ENCODE results near the gene AFTPH.
A peak's percentile ranks its signal among the peaks of the same experiment; 100 is the strongest.

Gene AFTPH

GRCh38 chr2:64608867-64609226, 84.7 kb downstream of the AFTPH start:
- H3K4me2 ChIP-seq (ENCODE audit: low read length) = peak overlapping the region; percentile 30
- no peaks in the 10 kb centered on the region for H3K27me3 ChIP-seq (ENCODE audit: control insufficient read depth, insufficient read depth, low read length)
- no peak overlapping the region for H3K9ac ChIP-seq
- no peak for TF ChIP-seq CTCF (IDR thresholded peaks at IDR 0.05)
- peak overlapping the region; percentile 28 for H3K4me3 ChIP-seq (ENCODE audit: low read depth, low read length)
- H2AFZ ChIP-seq = peak overlapping the region; percentile 94
- no peaks in the 10 kb centered on the region for H3K79me2 ChIP-seq
- H3K36me3 ChIP-seq (ENCODE audit: control insufficient read depth, insufficient read depth, low read length) = no peaks in the 10 kb centered on the region
- no peaks in the 10 kb centered on the region for H3K4me1 ChIP-seq
- H3K9me3 ChIP-seq (ENCODE audit: control insufficient read depth, low read length) = no peaks in the 10 kb centered on the region
- H3K27ac ChIP-seq = no peak overlapping the region

GRCh38 chr2:64609227-64609941, 85.3 kb downstream of the AFTPH start:
- H3K4me1 ChIP-seq = no peaks in the 10 kb centered on the region
- peak overlapping the region; percentile 28 for H3K4me3 ChIP-seq (ENCODE audit: low read depth, low read length)
- TF ChIP-seq CTCF (IDR thresholded peaks at IDR 0.05) = no peak
- peak overlapping the region; percentile 97 for H2AFZ ChIP-seq
- no peak overlapping the region for H3K27ac ChIP-seq
- no peak overlapping the region for H3K9ac ChIP-seq
- H3K4me2 ChIP-seq (ENCODE audit: low read length) = peak overlapping the region; percentile 30
- H3K27me3 ChIP-seq (ENCODE audit: control insufficient read depth, insufficient read depth, low read length) = no peaks in the 10 kb centered on the region
- no peaks in the 10 kb centered on the region for H3K9me3 ChIP-seq (ENCODE audit: control insufficient read depth, low read length)
- no peaks in the 10 kb centered on the region for H3K79me2 ChIP-seq
- no peaks in the 10 kb centered on the region for H3K36me3 ChIP-seq (ENCODE audit: control insufficient read depth, insufficient read depth, low read length)

- no peaks in the 10 kb centered on the region for H3K36me3 ChIP-seq (ENCODE audit: control insufficient read depth, insufficient read depth, low read length)
- peak overlapping the region; percentile 97 for H2AFZ ChIP-seq
- H3K4me2 ChIP-seq (ENCODE audit: low read length) = peak overlapping the region; percentile 29
- H3K9ac ChIP-seq = no peak overlapping the region
- no peaks in the 10 kb centered on the region for H3K4me1 ChIP-seq
- H3K79me2 ChIP-seq = no peaks in the 10 kb centered on the region
- H3K4me3 ChIP-seq (ENCODE audit: low read depth, low read length) = no peak overlapping the region
- TF ChIP-seq CTCF (IDR thresholded peaks at IDR 0.05) = no peak
- H3K27me3 ChIP-seq (ENCODE audit: control insufficient read depth, insufficient read depth, low read length) = no peaks in the 10 kb centered on the region
- H3K27ac ChIP-seq = no peak overlapping the region
- no peaks in the 10 kb centered on the region for H3K9me3 ChIP-seq (ENCODE audit: control insufficient read depth, low read length)
Measured at GRCh38 chr2:64609942-64610281, 85.8 kb downstream of the AFTPH start.

GRCh38 chr2:64610316-64610855, 86.3 kb downstream of the AFTPH start:
- Histone ChIP-seq H3K79me2 (no peaks in the 10 kb centered on the region), H3K27me3 (ENCODE audit: control insufficient read depth, insufficient read depth, low read length) (no peaks in the 10 kb centered on the region), H3K9ac (no peak overlapping the region), H3K4me3 (ENCODE audit: low read depth, low read length) (no peak overlapping the region), H3K4me1 (no peaks in the 10 kb centered on the region), H3K4me2 (ENCODE audit: low read length) (no peak overlapping the region), H3K9me3 (ENCODE audit: control insufficient read depth, low read length) (no peaks in the 10 kb centered on the region), H3K36me3 (ENCODE audit: control insufficient read depth, insufficient read depth, low read length) (no peaks in the 10 kb centered on the region), H2AFZ (no peak overlapping the region), H3K27ac (no peak overlapping the region)
- no peak for TF ChIP-seq CTCF (IDR thresholded peaks at IDR 0.05)

Data from parathyroid adenoma (tissue), 2 donors.